Caki2 (cell line): ENCODE data around the gene APOL2. TPM values are rescaled to one million over a fixed set of nuclear protein-coding genes. Genes with fewer than 3 reads are reported as not detected.
"Not testable (repeated sequence)": the region's sequence is repeated elsewhere in the genome, so short reads cannot be mapped to it uniquely, and the experiment has no call there.

Source experiments
- DNase-seq: peaks from one replicate; pipeline ENCODE4 v3.0.0-alpha.2; 2015; ENCODE audit warnings: low read depth
- in situ Hi-C: cut with HindIII; loops from 2 replicates; pipeline ENCODE4 v1.10.0; 2016; ENCODE audit warnings: low sequenced_read_pairs, low pct_unique_long_range_greater_than_20kb, mixed read lengths
- total RNA-seq: library from RNA; depleted of rRNA; stranded (reverse); fragments of >200 nt; shearing (Covaris generic); gene quantifications from 2 replicates; pipeline ENCODE4 v1.2.3, GENCODE V29; 2014; ENCODE audit warnings: low replicate concordance

Gene APOL2
- total RNA-seq, 1 experiment from 2014 or later: 68.0 TPM

- in situ Hi-C loops: no loop called here
- DNase-seq: no peak
Observed at GRCh38 chr22:36228944-36229343, 10.4 kb downstream of the APOL2 start.

GRCh38 chr22:36228369-36228768 is 11.0 kb downstream of the APOL2 start:
- DNase-seq, in situ Hi-C loops: not testable (repeated sequence)

GRCh38 chr22:36227806-36228205 is 11.5 kb downstream of the APOL2 start:
- no peak for DNase-seq
- in situ Hi-C loops: no loop called here

DNA sequence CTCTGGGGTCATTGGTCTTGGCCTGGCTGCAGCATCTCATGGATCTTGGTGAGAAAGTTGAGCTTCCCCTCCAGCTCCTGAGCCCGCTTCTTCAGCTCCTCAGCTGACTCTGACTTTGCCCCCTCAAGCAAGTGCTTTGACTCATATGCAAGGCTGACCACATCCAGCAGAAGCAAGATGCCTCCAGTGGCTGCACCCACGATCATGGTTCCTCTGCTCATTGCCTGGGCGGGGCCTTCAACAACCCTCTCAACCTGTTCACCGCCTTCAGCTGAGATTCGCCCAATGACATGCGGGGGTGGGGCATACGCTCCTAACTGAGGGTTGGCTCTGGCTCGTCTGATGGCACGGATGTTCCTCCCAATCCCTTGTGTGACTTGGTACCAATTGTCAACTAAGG is 11.9 kb downstream of the APOL2 start:
- in situ Hi-C loops: no loop called here

GRCh38 chr22:36226189-36226588 is 13.1 kb downstream of the APOL2 start:
- DNase-seq: no peak
- in situ Hi-C loops: no loop called here

More for the DNA sequence above, 11.9 kb downstream of the APOL2 start:
- DNase-seq: no peak

- in situ Hi-C loops: no loop called here
- no peak for DNase-seq
Observed at GRCh38 chr22:36225333-36225922, 13.9 kb downstream of the APOL2 start.

GRCh38 chr22:36224245-36224644 is 15.1 kb downstream of the APOL2 start:
- DNase-seq: no peak

DNA sequence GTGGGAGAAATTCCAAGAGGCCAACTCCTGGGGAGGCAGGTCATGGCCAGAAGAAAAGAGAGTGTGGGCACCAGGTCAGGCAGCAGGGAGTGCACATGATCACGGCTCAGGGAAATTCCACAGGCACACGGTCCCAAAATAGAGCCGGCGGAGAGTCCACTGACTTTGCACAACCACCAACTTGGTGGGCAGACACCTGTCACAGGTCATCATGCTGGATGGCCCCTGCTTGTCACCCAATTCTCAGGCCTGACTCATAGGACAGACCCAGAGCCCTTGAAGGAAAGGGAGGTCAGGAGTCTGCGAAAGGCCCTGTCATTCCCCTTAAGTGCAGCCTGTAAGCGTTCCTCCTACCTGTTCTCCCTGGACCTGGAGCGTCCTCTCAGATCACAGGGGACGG is 15.8 kb downstream of the APOL2 start:
- no peak for DNase-seq
- in situ Hi-C loops: no loop called here

More at GRCh38 chr22:36224245-36224644, 15.1 kb downstream of the APOL2 start:
- in situ Hi-C loops: no loop called here

- in situ Hi-C loops: no loop called here
- DNase-seq: no peak
Observed at GRCh38 chr22:36222887-36223450, 16.4 kb downstream of the APOL2 start.

- in situ Hi-C loops: no loop called here
- no peak for DNase-seq
Observed at GRCh38 chr22:36221799-36222751, 17.3 kb downstream of the APOL2 start.

- in situ Hi-C loops: no loop called here
- no peak for DNase-seq
Observed at GRCh38 chr22:36220451-36220921, 18.8 kb downstream of the APOL2 start.

GRCh38 chr22:36218648-36219193 is 20.6 kb downstream of the APOL2 start:
- no peak for DNase-seq
- in situ Hi-C loops: no loop called here

GRCh38 chr22:36215981-36216380 is 23.3 kb downstream of the APOL2 start:
- DNase-seq: no peak
- in situ Hi-C loops: no loop called here

DNA sequence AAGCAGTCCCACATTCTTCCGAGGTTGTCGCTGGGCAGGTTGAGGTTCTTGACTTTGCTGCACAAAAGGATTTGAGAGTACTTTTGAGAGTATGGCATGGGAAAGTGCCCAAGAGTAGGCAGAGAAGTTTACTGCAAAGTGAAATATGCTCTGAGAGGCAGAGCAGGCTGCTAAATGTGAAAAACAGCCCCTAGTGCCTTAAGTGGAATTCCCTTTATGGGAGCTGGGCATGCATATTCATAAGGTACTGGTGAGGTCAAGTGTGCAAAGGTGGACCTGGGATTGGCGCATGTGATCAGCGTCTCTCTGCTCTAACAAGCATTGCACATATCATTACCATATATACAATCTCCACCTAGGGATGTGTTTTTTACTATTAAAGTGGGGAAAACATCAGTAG is 25.7 kb downstream of the APOL2 start:
- in situ Hi-C loops: no loop called here
- DNase-seq: no peak

GRCh38 chr22:36212901-36213300 is 26.4 kb downstream of the APOL2 start:
- no peak for DNase-seq
- in situ Hi-C loops: no loop called here

DNA sequence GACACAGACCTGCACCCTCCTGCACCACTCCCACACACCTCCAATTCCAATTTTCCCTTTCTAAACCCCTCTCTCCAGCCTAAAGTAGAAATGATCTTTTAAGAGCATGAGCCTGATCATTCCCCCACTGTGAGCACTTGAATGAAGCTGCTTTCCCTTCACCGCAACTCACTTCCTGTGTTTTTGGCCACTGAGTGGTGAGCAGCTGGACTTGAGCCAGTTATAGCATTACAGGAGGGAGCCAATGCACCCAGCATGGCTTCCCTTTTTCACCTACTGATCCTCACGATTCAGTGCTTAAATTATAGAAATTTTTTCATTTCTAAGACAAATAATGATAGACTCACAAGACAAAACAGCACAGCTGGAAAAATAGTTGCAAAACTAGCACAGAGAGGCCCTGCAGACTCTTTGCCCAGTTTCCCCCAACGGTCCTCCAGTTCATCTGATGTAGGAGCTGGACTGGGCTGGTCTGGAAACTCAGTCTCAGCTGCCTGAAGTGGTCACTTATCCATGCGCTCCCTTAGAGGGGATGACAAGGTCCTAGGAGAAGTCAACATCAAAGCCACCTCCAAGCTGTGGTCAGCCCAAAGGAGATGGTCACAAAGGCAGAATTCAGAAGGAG is 28.0 kb downstream of the APOL2 start:
- in situ Hi-C loops: no loop called here

DNA sequence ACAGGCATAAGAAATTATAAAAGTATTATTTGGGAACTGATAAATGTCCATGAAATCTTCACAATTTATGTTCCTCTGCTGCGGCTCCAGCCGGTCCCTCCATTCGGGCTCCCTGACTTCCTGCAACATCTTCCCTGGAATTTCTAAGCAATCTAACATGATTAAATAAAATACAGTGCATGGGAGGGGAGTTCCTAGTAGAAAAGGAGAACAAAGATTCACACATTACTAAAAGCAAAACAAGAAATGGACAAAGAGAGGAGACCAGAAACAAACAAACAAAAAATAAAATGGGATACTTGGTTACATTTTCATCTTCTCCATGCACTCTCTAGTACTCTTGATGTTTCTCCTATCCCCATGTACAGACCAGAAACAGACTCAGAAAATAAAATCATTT is 29.1 kb downstream of the APOL2 start:
- in situ Hi-C loops: no loop called here
- no peak for DNase-seq

More for the DNA sequence above, 28.0 kb downstream of the APOL2 start:
- DNase-seq: no peak

GRCh38 chr22:36209488-36209908 is 29.8 kb downstream of the APOL2 start:
- in situ Hi-C loops, DNase-seq: not testable (repeated sequence)
